ENCODE data around the gene POLG2. TPM values are rescaled to one million over a fixed set of nuclear protein-coding genes. Genes with fewer than 3 reads are reported as not detected.

POLG2 gene
- total and polyA plus RNA-seq, 9 of the 15 experiments (the other 6 are each of a cell fraction or from before 2014, with no cell fraction given) = 13.4 to 44.8 (median 37.0) TPM

DNA sequence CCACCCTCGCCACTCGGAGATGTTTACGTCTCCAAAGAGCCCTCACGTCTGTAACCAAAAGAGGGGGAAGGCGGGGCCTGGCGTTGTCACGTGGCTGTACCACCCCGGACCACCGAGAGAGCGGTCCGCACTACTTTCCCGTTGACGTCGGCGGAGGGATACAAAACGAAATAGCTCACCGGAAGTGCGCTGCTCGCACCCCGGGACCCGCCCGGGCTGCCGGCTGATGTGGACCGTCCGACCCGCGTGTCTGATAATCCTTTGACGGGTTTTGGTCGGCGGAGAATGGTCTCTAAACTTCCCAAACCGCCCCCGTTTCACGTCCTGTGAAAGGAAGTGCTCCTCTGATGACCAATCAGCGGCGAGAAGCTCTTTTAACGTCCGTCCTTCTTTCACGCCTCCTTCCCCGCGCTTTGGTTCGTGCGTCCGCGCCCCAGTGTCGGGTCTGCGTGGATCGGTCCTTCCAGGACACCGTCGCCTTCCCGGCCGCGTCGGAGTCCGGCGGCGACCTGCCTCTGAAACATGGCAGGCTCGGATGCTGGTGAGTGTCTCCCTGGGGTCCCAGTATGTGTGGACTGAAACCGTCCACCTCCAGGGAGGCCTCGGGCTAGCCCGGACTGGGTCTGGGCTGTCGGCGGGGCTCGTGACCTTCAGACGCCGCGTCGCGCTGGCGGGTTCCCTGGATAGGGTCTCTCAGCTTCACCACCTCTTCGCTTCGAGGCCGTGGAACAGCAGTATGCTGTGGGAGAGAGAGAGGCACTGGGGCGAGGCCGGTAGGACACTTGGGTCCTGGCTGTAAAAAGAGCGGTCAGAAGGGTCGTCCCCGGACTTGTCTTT is 9.9 kb upstream of the POLG2 start, which contains the start of gene CEP95 (continued):
- TF ChIP-seq, protein P1, sequence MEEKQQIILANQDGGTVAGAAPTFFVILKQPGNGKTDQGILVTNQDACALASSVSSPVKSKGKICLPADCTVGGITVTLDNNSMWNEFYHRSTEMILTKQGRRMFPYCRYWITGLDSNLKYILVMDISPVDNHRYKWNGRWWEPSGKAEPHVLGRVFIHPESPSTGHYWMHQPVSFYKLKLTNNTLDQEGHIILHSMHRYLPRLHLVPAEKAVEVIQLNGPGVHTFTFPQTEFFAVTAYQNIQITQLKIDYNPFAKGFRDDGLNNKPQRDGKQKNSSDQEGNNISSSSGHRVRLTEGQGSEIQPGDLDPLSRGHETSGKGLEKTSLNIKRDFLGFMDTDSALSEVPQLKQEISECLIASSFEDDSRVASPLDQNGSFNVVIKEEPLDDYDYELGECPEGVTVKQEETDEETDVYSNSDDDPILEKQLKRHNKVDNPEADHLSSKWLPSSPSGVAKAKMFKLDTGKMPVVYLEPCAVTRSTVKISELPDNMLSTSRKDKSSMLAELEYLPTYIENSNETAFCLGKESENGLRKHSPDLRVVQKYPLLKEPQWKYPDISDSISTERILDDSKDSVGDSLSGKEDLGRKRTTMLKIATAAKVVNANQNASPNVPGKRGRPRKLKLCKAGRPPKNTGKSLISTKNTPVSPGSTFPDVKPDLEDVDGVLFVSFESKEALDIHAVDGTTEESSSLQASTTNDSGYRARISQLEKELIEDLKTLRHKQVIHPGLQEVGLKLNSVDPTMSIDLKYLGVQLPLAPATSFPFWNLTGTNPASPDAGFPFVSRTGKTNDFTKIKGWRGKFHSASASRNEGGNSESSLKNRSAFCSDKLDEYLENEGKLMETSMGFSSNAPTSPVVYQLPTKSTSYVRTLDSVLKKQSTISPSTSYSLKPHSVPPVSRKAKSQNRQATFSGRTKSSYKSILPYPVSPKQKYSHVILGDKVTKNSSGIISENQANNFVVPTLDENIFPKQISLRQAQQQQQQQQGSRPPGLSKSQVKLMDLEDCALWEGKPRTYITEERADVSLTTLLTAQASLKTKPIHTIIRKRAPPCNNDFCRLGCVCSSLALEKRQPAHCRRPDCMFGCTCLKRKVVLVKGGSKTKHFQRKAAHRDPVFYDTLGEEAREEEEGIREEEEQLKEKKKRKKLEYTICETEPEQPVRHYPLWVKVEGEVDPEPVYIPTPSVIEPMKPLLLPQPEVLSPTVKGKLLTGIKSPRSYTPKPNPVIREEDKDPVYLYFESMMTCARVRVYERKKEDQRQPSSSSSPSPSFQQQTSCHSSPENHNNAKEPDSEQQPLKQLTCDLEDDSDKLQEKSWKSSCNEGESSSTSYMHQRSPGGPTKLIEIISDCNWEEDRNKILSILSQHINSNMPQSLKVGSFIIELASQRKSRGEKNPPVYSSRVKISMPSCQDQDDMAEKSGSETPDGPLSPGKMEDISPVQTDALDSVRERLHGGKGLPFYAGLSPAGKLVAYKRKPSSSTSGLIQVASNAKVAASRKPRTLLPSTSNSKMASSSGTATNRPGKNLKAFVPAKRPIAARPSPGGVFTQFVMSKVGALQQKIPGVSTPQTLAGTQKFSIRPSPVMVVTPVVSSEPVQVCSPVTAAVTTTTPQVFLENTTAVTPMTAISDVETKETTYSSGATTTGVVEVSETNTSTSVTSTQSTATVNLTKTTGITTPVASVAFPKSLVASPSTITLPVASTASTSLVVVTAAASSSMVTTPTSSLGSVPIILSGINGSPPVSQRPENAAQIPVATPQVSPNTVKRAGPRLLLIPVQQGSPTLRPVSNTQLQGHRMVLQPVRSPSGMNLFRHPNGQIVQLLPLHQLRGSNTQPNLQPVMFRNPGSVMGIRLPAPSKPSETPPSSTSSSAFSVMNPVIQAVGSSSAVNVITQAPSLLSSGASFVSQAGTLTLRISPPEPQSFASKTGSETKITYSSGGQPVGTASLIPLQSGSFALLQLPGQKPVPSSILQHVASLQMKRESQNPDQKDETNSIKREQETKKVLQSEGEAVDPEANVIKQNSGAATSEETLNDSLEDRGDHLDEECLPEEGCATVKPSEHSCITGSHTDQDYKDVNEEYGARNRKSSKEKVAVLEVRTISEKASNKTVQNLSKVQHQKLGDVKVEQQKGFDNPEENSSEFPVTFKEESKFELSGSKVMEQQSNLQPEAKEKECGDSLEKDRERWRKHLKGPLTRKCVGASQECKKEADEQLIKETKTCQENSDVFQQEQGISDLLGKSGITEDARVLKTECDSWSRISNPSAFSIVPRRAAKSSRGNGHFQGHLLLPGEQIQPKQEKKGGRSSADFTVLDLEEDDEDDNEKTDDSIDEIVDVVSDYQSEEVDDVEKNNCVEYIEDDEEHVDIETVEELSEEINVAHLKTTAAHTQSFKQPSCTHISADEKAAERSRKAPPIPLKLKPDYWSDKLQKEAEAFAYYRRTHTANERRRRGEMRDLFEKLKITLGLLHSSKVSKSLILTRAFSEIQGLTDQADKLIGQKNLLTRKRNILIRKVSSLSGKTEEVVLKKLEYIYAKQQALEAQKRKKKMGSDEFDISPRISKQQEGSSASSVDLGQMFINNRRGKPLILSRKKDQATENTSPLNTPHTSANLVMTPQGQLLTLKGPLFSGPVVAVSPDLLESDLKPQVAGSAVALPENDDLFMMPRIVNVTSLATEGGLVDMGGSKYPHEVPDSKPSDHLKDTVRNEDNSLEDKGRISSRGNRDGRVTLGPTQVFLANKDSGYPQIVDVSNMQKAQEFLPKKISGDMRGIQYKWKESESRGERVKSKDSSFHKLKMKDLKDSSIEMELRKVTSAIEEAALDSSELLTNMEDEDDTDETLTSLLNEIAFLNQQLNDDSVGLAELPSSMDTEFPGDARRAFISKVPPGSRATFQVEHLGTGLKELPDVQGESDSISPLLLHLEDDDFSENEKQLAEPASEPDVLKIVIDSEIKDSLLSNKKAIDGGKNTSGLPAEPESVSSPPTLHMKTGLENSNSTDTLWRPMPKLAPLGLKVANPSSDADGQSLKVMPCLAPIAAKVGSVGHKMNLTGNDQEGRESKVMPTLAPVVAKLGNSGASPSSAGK (IDR thresholded peaks at IDR 0.05) = peak; percentile 93
- TF ChIP-seq ZC3H4 (CRISPR knock-in tag; IDR thresholded peaks at IDR 0.05; ENCODE audit: borderline replicate concordance) = peak; percentile 54; the same call in 1 of the 2 replicates
- no peak for TF ChIP-seq DNMT1 (IDR thresholded peaks at IDR 0.05)
- TF ChIP-seq YBX1 (IDR thresholded peaks at IDR 0.05) = no peak
- peak; percentile 87 for TF ChIP-seq POLR2G (IDR thresholded peaks at IDR 0.05; ENCODE audit: low read depth, low read length)
- TF ChIP-seq MXI1 (IDR thresholded peaks at IDR 0.05; ENCODE audit: low read depth, low read length) = no peak; the same call in 1 of the 2 replicates
- TF ChIP-seq MECOM (CRISPR knock-in tag; IDR thresholded peaks at IDR 0.05) = no peak
- TF ChIP-seq, protein P2, sequence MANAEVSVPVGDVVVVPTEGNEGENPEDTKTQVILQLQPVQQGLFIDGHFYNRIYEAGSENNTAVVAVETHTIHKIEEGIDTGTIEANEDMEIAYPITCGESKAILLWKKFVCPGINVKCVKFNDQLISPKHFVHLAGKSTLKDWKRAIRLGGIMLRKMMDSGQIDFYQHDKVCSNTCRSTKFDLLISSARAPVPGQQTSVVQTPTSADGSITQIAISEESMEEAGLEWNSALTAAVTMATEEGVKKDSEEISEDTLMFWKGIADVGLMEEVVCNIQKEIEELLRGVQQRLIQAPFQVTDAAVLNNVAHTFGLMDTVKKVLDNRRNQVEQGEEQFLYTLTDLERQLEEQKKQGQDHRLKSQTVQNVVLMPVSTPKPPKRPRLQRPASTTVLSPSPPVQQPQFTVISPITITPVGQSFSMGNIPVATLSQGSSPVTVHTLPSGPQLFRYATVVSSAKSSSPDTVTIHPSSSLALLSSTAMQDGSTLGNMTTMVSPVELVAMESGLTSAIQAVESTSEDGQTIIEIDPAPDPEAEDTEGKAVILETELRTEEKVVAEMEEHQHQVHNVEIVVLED (CRISPR knock-in tag; IDR thresholded peaks at IDR 0.05) = peak; percentile 84
- TF ChIP-seq ZNF134 (CRISPR knock-in tag; conservative IDR thresholded peaks at IDR 0.05) = no peak
- no peak for TF ChIP-seq DACH1 (IDR thresholded peaks at IDR 0.05; ENCODE audit: partially characterized antibody)
- no peak for TF ChIP-seq POLR2H (tag; IDR thresholded peaks at IDR 0.05; ENCODE audit: low read depth)
- no peak for TF ChIP-seq ZFP30 (CRISPR knock-in tag; IDR thresholded peaks at IDR 0.05; ENCODE audit: borderline replicate concordance)
- no peak for TF ChIP-seq ZNF174 (CRISPR knock-in tag; IDR thresholded peaks at IDR 0.05)
- no peak for TF ChIP-seq ZNF23 (CRISPR knock-in tag; IDR thresholded peaks at IDR 0.05)
- TF ChIP-seq ZFPM2 (CRISPR knock-in tag; IDR thresholded peaks at IDR 0.05) = no peak
